Gastrocnemius medialis (tissue), 4 donors: ENCODE data around the gene TNNI3K. TPM values are rescaled to one million over a fixed set of nuclear protein-coding genes. Genes with fewer than 3 reads are reported as not detected.
A peak's percentile ranks its signal among the peaks of the same experiment; 100 is the strongest.

ENCODE experiments used
- ATAC-seq, 2 donors: fragments of 150-250 bp; one replicate each; pipeline ENCODE4 v1.9.1; 2016
- DNase-seq, 2 donors: peaks; one replicate each; pipeline ENCODE4 v3.0.0-alpha.2; 2019
- H3K27ac ChIP-seq, 4 donors: fragments of 200-600 bp; sonication (generic); 1 replicate in 1 of 4; 2 replicates in 3 of 4; pipeline ENCODE4 v1.5.1; 2016 to 2018; ENCODE audit warnings: mild to moderate bottlenecking in 2 of 4, moderate library complexity in 1 of 4
- H3K27me3 ChIP-seq, 3 donors: fragments of 200-600 bp; sonication (generic) in 2 of 3; 1 replicate in 1 of 3; 2 replicates in 2 of 3; pipeline versions ENCODE4 v1.5.1 to v1.6.0; 2016 to 2019; ENCODE audit warnings: mild to moderate bottlenecking in 1 of 3, moderate library complexity in 1 of 3
- H3K36me3 ChIP-seq, 2 donors: fragments of 200-600 bp; sonication (generic) in 1 of 2; one replicate each; pipeline ENCODE4 v1.5.1; 2017 to 2018
- H3K4me1 ChIP-seq, 2 donors: fragments of 200-600 bp; sonication (generic) in 1 of 2; one replicate each; pipeline ENCODE4 v1.5.1; 2016 to 2017; ENCODE audit warnings: mild to moderate bottlenecking in 2 of 2
- H3K4me3 ChIP-seq, 4 donors: fragments of 200-600 bp; sonication (generic) in 3 of 4; 1 replicate in 1 of 4; 2 replicates in 3 of 4; pipeline ENCODE4 v1.5.1; 2016 to 2019; ENCODE audit warnings: mild to moderate bottlenecking in 2 of 4
- H3K9me3 ChIP-seq, 3 donors: fragments of 200-600 bp; sonication (generic) in 2 of 3; 1 replicate in 1 of 3; 2 replicates in 2 of 3; pipeline ENCODE4 v1.5.1; 2016 to 2019
- POLR2A ChIP-seq, 2 donors: fragments of 450-650 bp; IDR thresholded peaks; one replicate each; pipeline ENCODE4 v1.6.1; 2017; ENCODE audit warnings: antibody characterized with exemption in 2 of 2, mild to moderate bottlenecking in 2 of 2, moderate library complexity in 2 of 2
- in situ Hi-C, 4 donors: fragments of 200-750 bp; cut with MboI; loops; one replicate each; pipeline versions ENCODE4 v1.15.0 to v1.8.0; 2017; ENCODE audit warnings: low sequenced_read_pairs in 4 of 4
- intact Hi-C: fragments of 100-400 bp; cut with DNase I; formaldehyde crosslinking; loops from one replicate; pipeline ENCODE4 v1.15.1; 2023; ENCODE audit warnings: low total_unique reads
- total RNA-seq, 4 donors: library from RNA; depleted of rRNA; stranded (reverse); fragments of >200 nt; gene quantifications; one replicate each; pipeline versions ENCODE4 v1.1.0 to v1.2.3, GENCODE V29; 2016
- TF ChIP-seq, protein P1 (sequence below), 5 experiments: fragments of 450-650 bp in 3 of 5; fragments of 200-600 bp in 2 of 5; sonication (generic) in 2 of 5; IDR thresholded peaks in 4 of 5; conservative IDR thresholded peaks in 1 of 5; 1 replicate in 4 of 5; 2 replicates in 1 of 5; pipeline ENCODE4 v1.5.1; 2016 to 2019; ENCODE audit warnings: antibody characterized with exemption in 5 of 5, mild to moderate bottlenecking in 3 of 5, moderate library complexity in 3 of 5

The TNNI3K gene
- total RNA-seq, 4 donors from 2014 or later: 0.39 to 8.6 (median 4.0) TPM

DNA sequence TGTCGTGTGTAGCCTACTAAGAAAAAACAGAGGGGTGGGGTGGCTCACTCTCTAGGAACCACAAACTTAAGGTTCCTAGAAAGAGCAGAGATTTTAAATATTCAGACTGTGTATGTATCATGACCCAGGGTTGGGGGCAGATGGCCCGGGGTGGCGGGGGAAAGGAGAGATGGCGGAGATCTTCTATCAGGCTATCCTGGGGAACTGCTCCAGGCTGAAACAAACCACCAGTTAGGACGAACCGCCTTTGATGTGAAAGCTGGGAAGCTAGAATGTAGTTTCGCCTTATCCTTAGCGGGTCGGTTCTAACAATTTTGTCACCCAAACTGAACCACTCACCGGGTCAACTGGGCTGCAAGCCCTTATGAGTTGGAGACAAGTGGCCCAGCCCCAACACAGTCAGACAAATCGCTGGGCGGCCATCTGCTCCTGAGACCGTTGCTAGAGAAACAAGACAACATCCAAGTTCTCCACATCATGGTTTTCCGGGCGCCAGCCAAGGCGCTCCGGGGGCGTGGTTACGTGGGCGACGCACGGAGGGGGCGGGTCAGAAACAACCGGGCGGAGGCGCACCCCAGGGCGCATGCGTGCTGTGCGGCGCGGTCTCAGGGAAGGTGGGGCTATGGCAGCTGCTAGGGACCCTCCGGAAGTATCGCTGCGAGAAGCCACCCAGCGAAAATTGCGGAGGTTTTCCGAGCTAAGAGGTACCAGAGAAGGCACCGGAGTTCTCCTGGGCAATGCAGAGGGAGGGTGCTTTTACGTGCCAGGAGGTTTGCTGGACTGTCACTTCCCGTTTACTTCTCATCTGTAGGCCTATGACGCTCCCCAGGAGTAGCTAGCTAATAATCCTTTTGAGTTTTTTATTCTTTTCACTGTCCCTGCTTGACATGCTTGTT lies 37.3 kb upstream of the TNNI3K start, which contains the start of the genes FPGT and LRRIQ3:
Gene FPGT (plus strand): TSS at position 586 of the 896 bp plus-strand sequence. CDS start 37 bp downstream, at position 623.
Gene LRRIQ3 (minus strand): TSS at position 520 of the 896 bp plus-strand sequence. CDS start 14,492 bp downstream, outside the sequence.
- no peaks in the 10 kb centered on the region for H3K9me3 ChIP-seq
- peak within 1 kb of the TSS; percentile 63 to 92 (median 76) for H3K4me3 ChIP-seq
- H3K27ac ChIP-seq: peak within 1 kb of the TSS; percentile 81 to 86 (median 84)
- intact Hi-C loops: loop anchor here (10.0 kb wide), 1 partner anchor 1527 kb away; the partner anchor contains the start of gene ACADM
- H3K27me3 ChIP-seq: no peaks in the 10 kb centered on the region
- H3K4me1 ChIP-seq: peaks cover 11 to 14% of the 10 kb centered on the region in 2 donors
- in situ Hi-C loops: no loop called here
- peaks cover 0 to 17% of the 10 kb centered on the region in 2 donors for H3K36me3 ChIP-seq
- peak; percentile 58 to 66 for TF ChIP-seq POLR2A (IDR thresholded peaks at IDR 0.05)
- TF ChIP-seq, protein P1, sequence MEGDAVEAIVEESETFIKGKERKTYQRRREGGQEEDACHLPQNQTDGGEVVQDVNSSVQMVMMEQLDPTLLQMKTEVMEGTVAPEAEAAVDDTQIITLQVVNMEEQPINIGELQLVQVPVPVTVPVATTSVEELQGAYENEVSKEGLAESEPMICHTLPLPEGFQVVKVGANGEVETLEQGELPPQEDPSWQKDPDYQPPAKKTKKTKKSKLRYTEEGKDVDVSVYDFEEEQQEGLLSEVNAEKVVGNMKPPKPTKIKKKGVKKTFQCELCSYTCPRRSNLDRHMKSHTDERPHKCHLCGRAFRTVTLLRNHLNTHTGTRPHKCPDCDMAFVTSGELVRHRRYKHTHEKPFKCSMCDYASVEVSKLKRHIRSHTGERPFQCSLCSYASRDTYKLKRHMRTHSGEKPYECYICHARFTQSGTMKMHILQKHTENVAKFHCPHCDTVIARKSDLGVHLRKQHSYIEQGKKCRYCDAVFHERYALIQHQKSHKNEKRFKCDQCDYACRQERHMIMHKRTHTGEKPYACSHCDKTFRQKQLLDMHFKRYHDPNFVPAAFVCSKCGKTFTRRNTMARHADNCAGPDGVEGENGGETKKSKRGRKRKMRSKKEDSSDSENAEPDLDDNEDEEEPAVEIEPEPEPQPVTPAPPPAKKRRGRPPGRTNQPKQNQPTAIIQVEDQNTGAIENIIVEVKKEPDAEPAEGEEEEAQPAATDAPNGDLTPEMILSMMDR (IDR thresholded peaks at IDR 0.05 in 4 of 5, conservative IDR thresholded peaks at IDR 0.05 in 1 of 5): no peak
- ATAC-seq: peak; percentile 97 to 99
- DNase-seq: peak; percentile 83 to 89

DNA sequence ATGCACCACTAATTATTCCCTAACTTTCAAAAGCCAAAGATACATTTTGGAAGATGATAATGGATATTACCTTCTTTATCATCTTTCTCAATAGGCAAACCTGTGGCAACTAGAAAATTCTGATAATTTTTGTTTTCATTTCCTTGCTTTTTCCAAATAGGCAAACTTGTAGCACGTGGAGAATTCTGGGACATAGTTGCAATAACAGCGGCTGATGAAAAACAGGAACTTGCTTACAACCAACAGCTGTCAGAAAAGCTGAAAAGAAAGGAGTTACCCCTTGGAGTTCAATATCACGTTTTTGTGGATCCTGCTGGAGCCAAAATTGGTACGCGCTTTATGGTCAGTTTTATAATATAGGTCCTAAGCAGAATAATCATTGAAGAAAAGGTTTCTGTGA lies 35.7 kb upstream of the TNNI3K start:
- intact Hi-C loops: loop anchor here (10.0 kb wide), 1 partner anchor 1525 kb away; the partner anchor contains the start of gene ACADM

GRCh38 chr1:74205266-74205665 lies 29.9 kb upstream of the TNNI3K start:
- no peaks in the 10 kb centered on the region for H3K4me1 ChIP-seq
- no peaks in the 10 kb centered on the region for H3K27me3 ChIP-seq
- in situ Hi-C loops (no loop called here), intact Hi-C loops (no loop called here)
- peaks cover 0 to 33% of the 10 kb centered on the region in 2 donors for H3K36me3 ChIP-seq
- DNase-seq (no peak), ATAC-seq (no peak)
- H3K9me3 ChIP-seq: no peaks in the 10 kb centered on the region
- H3K27ac ChIP-seq: no peak overlapping the region
- H3K4me3 ChIP-seq: no peak overlapping the region
- TF ChIP-seq, protein P1 (IDR thresholded peaks at IDR 0.05 in 4 of 5, conservative IDR thresholded peaks at IDR 0.05 in 1 of 5): no peak
- no peak for TF ChIP-seq POLR2A (IDR thresholded peaks at IDR 0.05)

More for the DNA sequence above, 35.7 kb upstream of the TNNI3K start:
- Histone ChIP-seq H3K27ac (peak overlapping the region in 1 of 4 donors; percentile 81), H3K4me3 (peak overlapping the region in 1 of 4 donors; percentile 92), H3K9me3 (no peaks in the 10 kb centered on the region), H3K4me1 (peaks cover 11 to 14% of the 10 kb centered on the region in 2 donors), H3K27me3 (no peaks in the 10 kb centered on the region), H3K36me3 (peaks cover 0 to 23% of the 10 kb centered on the region in 2 donors)
- no peak for ATAC-seq
- TF ChIP-seq, protein P1 (IDR thresholded peaks at IDR 0.05 in 4 of 5, conservative IDR thresholded peaks at IDR 0.05 in 1 of 5): no peak
- no peak for TF ChIP-seq POLR2A (IDR thresholded peaks at IDR 0.05)
- DNase-seq: no peak
- in situ Hi-C loops: no loop called here

- TF ChIP-seq, protein P1 (IDR thresholded peaks at IDR 0.05 in 4 of 5, conservative IDR thresholded peaks at IDR 0.05 in 1 of 5): no peak
- no peak for DNase-seq
- no peak overlapping the region for H3K4me3 ChIP-seq
- in situ Hi-C loops (no loop called here), intact Hi-C loops (no loop called here)
- no peak for ATAC-seq
- no peaks in the 10 kb centered on the region for H3K36me3 ChIP-seq
- no peak overlapping the region for H3K27ac ChIP-seq
- no peaks in the 10 kb centered on the region for H3K9me3 ChIP-seq
- H3K27me3 ChIP-seq: no peaks in the 10 kb centered on the region
- H3K4me1 ChIP-seq: no peaks in the 10 kb centered on the region
These were observed 20.0 kb upstream of the TNNI3K start for GRCh38 chr1:74215229-74215628.
